Subcutaneous adipose tissue (tissue), 4 donors: ENCODE results near the gene ACTN1. TPM values are rescaled to one million over a fixed set of nuclear protein-coding genes. Genes with fewer than 3 reads are reported as not detected.

Experiments
- total RNA-seq, 4 donors: library from RNA; depleted of rRNA; stranded (reverse); fragments of >200 nt; gene quantifications; one replicate each; pipeline ENCODE4 v1.1.0, GENCODE V29; 2016
- TF ChIP-seq, protein P1 (sequence below): fragments of 450-650 bp; IDR thresholded peaks from one replicate; pipeline ENCODE4 v1.5.1; 2016; ENCODE audit warnings: low read depth, mild to moderate bottlenecking, control low read depth, antibody characterized with exemption, moderate library complexity

Gene ACTN1
- total RNA-seq, 4 donors from 2014 or later = 81.5 to 142 (median 105) TPM

GRCh38 chr14:68894802-68895703, 84.0 kb downstream of the ACTN1 start:
- TF ChIP-seq, protein P1, sequence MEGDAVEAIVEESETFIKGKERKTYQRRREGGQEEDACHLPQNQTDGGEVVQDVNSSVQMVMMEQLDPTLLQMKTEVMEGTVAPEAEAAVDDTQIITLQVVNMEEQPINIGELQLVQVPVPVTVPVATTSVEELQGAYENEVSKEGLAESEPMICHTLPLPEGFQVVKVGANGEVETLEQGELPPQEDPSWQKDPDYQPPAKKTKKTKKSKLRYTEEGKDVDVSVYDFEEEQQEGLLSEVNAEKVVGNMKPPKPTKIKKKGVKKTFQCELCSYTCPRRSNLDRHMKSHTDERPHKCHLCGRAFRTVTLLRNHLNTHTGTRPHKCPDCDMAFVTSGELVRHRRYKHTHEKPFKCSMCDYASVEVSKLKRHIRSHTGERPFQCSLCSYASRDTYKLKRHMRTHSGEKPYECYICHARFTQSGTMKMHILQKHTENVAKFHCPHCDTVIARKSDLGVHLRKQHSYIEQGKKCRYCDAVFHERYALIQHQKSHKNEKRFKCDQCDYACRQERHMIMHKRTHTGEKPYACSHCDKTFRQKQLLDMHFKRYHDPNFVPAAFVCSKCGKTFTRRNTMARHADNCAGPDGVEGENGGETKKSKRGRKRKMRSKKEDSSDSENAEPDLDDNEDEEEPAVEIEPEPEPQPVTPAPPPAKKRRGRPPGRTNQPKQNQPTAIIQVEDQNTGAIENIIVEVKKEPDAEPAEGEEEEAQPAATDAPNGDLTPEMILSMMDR = no peak

DNA sequence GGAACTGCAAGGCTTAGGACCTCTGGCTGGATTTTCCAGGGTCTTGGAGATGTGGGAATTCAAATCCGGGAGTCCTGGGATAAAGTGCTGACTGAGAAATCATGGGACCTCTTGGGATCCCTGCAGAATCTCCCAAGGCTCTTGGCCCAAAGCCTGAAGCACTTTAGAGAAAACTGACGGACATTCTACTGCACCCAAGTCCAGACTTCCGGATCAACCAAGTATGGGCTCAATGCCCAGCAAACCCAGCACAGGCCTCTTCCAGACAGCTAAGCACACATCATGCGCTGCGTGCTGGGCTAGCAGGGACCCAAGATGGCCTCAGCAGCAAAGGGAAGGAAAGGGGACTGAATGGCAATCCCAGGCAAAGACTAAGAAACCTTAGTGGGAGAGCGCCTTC, 85.0 kb downstream of the ACTN1 start:
- TF ChIP-seq, protein P1 = no peak

- TF ChIP-seq, protein P1 = no peak
Observed at GRCh38 chr14:68893566-68893965, 85.5 kb downstream of the ACTN1 start.

DNA sequence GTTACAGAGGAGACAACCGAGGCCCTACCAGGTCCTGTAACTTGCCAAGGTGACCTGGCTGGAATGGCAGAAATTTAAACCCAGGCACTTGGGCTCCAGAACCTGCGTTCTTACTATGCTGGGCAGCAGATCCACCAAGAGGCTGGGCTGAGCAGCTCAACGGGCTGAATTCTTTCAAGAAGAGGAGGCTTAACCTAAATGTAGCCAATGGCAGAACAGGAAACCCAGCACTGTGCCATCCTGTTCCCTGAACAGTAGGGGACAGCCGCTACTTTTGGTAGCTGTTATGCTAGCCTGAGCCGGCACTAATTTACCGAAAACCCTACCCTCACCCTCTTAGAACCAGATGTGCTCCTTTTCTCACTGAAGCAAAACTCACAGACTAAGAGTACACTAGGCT, 86.1 kb downstream of the ACTN1 start:
- TF ChIP-seq, protein P1 = no peak

- TF ChIP-seq, protein P1 = no peak
Observed at GRCh38 chr14:68891851-68892660, 87.0 kb downstream of the ACTN1 start.

DNA sequence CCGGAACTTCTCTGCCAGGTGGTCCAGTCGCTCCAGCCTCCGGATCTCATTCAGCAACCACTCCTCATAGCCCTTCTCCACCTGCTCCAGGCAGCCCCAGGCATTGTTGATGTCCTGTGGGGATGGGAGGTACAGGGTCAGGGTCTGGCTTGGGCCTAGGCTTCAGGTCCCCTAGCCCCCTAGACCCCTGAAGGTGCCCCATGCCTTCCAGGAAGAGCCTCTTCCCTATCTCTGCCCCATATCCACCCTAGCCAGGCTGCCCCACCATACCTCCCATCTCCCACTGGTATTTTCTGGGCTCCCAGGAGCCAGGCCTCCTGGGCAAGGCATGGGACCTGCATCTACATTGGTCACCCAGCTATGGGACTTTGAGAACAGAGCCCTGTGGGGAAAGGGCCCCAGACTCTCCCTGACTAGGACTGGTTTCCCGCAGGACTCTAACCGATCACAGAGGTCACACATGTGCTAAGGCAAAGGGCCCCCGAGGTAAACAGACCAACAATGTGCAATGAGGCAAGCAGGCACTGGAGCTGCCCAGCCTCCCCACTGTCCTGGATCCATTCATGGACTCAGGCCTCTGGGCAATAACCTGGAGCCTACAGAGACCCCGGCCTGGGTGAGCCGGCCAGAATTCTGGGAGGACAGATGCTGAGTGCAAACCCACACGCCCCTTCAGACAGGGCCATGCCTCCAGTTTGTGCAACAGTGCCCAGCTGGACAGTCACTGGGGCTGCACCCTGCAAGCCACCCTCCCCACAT, 88.8 kb downstream of the ACTN1 start:
- TF ChIP-seq, protein P1 = no peak
